NCI-H2107 (cell line): ENCODE measurements around the gene AIG1.
"Not testable (repeated sequence)": the region's sequence is repeated elsewhere in the genome, so short reads cannot be mapped to it uniquely, and the experiment has no call there.

Source experiments
- DNase-seq: peaks from one replicate; lab custom pipeline; 2025; lab: John Stamatoyannopoulos, UW

AIG1 gene

DNA sequence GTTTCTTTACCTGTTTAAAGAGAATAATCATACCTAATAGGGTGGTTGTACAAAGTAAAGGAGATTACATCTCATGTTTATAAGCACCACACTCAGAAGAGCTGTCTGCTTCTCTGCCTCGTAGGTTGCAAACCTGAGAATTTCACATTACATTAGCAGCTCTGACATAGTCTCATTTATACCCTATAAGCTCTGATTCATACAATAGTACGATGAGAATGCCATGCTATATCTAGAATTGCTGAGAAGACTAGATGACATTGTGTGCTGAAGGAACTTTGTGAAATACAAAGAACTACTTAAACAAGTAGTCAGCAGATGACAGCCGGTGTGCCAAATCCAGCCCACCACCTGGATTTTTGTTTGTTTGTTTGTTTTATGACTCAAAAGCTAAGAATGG, 268.6 kb downstream of the AIG1 start:
- no peak for DNase-seq

DNA sequence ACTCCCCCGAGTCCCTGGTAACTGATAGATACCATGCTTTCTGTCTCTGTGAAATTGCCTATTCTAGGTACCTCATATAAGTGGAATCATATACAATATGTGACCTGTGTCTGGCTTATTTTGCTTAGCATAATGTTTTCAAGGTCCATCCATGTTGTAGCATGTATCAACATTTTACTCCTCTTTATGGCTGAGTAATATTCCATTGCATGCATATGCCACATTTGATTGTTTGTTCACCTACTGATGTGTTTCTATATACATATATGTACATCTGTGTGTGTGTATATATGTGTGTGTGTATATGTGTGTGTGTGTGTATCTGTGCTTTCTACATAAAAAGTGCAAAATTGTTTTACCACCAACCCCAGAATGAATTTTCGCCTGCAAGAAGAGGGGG, 270.7 kb downstream of the AIG1 start:
- DNase-seq: no peak

DNA sequence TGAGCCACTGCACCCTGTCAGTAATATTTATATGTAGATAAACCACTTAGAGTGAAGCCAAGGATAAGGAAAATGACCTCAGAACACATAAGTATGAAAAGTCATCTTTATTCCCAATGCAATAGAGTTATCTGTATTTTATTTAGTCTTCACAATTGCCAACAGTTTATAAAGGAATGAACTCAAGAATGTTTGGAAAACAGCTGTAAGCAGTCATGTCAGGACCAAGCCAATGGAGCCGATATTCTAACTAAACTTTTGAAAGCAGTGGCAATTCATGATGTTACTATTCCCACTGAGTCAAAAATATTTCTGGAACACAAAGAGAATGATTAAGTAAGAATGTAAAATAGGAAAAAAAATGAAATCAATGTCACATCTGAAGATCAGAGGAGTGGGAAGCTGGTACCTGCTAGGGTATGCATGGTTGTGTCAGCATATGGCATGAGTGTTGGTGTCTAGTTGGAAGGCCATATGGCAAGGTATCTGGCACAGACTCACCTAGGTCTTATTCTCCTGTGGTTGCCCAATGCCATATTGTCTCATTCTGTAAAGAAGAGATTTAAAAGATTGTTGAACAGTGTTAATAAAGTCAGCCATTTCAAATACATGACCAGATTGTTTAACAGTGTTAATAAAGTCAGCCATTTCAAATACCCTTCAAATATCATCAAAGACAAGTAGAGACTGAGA, 271.6 kb downstream of the AIG1 start:
- DNase-seq: no peak

DNA sequence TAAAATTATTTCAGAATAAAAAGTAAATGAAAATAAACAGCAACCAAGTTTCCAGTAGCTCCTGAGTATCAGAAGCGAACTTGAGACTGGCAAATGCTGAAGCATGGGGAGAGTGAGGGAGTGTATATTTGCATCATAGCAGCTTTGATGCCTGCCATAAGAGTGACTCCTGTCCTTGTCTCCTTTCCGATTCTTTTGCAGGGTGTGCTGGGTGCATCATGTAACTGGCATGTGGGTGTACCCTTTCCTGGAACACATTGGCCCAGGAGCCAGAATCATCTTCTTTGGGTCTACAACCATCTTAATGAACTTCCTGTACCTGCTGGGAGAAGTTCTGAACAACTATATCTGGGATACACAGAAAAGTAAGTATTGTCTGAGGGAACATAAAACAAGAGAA, 272.4 kb downstream of the AIG1 start:
- DNase-seq: no peak

DNA sequence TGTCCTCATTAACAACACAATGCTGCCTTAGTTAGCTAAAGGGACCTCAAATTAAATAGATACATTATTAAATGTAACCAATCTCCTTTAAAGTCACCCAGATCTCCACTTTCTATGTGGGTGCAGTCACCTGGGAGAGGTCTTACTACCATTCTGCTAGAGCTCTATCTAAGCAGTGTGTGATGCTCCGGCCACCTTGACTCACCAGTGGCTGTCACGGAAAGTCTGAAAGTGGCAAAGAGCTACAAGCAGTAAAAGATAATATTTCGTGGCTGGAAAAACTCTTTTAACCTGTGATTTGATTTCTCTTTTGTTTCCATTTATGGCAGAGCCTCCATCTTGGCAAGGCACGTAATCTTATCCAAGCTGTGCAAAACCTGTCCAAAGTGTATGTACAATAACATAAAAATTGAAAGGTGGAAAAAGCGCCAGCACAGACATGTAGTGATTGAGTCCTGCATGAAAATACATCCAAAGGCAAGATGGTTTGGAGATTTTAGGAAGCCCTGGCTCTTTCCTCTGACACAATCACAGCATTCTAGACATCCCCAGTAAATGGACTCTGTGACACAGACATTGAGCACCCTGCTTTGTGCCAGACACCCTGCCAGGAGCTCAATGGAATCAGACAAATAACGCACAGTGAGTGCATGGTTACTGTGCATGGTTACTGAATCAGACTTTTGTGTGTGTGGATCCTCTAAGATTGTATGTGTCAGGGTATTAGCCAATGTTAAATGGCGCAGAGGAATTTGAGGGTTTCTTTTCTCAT, 273.2 kb downstream of the AIG1 start:
- DNase-seq: no peak

DNA sequence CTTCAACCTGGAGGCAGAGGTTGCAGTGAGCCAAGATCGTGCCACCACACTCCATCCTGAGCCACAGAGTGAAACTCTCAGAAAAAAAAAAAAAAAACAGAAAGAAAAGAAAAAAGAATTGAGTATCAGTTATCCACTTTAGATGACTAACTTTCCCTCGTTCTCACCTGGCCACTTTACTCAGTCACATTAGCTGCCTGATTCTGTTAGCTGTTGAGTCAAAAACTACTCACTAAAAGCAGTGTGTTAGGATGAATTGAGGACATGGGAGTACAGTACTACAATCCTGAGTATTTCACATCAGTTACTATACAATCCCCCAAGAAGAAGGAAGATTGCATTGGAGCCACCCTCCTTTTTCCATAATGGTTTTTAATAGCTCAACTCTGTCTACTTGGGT, 275.2 kb downstream of the AIG1 start:
- DNase-seq: no peak

DNA sequence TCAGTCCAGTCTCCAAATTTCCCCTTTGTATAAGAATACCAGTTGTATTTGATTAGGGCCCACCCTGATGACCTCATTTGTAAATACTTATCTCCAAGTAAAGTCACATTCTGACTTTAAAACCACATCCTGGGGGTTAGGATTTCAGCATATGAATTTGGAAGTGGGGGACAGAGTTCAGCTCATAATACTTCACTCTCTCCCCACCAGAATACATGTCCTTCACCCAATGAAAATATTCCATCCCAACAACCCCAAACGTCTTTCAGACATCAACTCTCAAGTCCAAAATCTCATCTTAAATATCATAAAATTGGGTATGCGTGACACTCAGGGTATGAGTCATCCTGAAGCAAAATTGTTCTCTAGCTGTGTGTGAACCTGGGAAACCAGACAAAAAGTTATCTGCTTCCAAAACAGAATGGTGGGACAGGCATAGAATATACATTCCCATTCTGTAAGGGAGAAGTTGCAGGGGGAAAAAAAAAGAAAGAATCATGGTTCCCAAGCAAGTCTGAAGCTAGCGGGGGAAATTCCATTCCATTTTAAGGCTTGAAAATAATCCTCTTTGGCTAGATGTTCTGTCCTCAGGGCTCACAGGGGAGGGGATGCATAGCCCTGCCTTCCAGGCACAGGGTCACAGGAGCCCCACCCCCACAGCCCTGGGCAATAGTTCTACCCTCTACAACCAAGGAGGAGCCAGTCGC, 275.9 kb downstream of the AIG1 start:
- DNase-seq: no peak

DNA sequence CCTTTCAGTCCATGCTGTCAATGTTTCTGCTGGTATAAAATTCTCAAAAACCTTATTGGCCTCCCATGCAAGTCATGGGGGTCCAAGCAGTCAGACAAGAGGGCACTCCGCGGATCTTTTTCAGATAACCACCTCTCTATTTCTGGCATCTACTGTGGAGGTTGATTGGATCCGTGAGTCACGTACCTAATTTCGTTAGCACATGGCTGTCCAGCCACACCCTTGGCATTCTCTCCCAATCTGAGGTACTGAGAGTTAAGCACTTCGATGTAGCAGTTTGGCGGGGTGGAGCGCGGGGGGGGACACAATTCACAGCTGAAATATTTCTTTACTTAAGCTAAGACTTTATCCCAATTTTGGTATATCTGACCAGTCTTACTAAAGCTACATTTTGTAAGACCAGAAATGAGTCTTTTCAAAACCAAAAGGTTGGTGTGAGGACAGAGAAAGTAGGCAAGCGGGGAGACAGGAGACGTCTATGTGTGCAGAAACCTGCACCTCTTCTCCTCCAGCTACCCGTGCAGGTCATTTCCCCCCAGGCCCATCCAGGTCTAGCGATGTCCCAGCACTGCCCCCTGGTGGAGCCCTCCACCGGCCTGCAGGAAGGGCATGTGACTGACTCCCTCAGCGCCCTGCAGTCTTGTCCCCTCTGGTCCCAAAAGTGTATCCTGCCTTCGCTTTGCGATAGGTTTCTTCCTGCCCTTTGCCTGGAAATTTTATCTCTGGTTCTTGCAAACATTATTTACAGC, 276.7 kb downstream of the AIG1 start:
- no peak for DNase-seq

DNA sequence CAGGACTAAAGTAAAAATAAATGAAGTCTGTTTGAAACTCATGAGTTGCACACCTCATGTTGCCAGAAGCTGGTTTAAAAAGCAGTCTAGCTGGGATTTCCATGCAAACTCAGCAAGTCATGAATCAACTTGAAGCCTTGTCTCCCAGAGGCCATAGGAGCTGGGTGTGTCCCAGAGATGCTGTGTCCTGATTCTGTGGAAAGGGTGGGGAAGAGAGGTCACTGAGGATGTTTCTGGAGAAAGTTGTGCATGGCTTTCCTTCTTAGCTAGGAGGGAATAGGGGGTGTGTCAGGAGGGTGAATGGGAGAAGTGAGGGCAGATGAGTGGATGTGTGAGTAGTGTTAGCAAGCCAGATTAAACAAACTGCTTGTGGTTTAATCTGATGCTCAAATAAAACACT, 278.5 kb downstream of the AIG1 start:
- DNase-seq: no peak

DNA sequence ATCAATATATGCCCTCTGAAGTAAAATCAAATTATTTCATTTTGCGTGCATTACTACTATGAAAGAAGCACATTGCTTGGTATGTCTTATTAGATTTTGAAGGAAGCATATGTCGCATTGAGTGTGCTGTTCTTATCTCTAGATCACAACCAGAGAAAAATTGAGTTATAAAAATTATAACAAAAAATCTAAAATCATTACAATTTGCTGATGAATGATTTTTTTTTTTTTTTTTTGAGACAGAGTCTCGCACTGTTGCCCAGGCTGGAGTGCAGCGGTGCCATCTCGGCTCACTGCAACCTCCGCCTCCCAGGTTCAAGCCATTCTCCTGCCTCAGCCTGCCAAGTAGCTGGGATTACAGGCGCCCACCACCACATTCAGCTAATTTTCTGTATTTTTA, 284.8 kb downstream of the AIG1 start:
- DNase-seq: not testable (repeated sequence)

DNA sequence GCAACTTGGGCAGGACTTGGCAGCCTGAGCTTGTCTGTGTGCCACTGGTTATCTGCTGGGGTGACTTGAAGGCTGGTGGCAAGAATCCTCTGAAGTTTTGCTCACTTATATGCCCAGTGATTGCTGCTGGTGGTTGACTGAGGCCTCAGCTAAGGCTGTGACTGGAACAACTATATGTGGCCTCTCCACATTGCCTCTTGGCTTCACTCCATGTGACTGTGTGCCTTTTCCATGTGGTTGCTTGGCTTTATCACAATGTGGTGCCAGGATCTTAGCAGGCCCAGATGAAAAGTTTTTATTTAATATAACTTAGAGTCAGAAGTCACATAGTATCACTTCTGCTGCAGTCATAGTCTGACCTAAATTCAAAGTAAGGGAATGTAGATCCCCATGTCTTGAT, 285.3 kb downstream of the AIG1 start:
- DNase-seq: no peak

DNA sequence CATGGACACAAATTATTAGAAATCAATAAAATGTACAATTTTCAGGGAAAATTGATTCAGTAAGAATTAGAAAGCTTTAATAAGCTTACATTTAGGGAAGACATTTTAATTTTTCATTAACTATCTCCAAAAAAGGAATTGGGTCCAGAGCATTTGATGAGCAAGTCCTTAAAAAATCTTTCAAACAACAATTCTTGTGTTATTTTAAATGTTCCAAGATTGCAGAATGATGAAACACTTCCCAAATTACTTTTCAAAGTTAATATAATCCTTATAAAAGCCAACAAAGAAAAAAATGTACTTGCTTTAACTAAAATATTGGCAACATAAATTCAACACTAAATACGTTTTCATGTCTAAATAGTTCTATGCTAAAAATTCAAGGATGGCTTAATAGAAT, 287.8 kb downstream of the AIG1 start:
- DNase-seq: no peak

DNA sequence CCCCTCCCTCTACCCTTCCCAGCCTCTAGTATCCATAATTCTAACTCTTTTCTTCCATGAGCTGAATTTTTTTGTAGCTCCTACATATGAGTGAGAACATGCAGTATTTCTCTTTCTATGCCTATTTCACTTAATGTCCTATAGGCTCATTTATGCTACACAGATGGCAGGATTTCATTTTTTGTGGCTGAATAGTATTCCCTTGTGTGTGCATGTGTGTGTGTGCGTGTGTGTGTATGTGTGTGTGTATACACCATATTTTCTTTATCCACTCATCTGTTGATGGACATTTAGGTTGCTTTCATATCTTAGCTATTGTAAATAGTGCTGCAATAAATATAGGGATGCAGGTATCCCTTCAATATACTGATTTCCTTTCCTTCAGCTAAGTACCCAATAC, 288.8 kb downstream of the AIG1 start:
- DNase-seq: no peak

DNA sequence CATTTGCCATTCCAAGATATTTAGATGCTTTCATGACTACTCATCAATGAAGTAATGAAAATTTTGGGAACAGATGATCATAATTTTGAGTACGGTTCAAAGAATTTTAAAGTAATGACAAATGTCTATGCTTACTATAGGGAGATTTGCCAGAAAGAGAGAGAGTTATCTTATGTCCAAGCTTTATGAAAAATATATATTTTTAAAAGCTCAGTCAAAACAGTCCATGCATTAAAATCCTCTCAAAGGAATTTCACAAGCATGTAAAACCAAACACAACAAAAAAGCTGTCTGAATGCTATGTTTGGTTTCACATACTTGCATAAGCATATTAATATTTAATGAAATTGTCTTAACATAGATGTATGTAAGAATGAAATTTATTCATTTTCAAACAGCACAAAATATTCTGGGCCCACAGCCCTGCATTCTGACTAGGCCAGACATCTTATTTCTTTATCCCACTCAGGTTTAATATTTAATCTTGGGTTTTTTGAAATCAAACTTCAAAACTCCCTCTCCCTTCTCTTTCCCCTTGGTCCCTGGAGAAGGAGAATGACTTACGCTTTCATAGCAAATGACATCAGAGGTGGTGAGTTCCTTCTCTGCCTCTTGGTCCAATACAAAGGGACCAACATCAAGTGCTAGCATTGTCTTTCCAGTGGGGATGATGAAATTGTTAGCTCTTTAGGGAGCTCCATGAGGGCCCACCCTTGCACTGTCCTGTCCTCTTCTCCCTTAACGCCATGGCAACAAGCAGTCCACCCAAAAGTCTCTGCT, 295.6 kb downstream of the AIG1 start:
- no peak for DNase-seq

DNA sequence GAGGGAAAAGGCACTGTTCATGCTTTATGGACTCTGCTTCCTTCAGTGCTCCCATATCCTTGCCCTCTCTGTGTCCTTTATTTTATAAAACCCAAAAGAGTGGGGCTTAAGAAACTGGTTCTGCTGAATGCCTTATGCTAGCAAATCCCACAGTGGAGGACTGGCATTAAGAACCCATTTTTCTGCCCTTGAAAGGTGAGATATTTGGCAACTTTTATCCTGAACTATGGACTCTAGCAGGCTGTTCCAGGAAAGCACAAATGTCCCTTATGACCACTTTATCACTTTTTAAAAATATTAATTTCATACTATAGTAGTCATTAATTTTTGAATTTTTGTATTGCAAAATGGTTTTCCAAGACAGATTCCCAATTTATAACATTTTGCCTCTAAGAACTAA, 296.5 kb downstream of the AIG1 start:
- no peak for DNase-seq

DNA sequence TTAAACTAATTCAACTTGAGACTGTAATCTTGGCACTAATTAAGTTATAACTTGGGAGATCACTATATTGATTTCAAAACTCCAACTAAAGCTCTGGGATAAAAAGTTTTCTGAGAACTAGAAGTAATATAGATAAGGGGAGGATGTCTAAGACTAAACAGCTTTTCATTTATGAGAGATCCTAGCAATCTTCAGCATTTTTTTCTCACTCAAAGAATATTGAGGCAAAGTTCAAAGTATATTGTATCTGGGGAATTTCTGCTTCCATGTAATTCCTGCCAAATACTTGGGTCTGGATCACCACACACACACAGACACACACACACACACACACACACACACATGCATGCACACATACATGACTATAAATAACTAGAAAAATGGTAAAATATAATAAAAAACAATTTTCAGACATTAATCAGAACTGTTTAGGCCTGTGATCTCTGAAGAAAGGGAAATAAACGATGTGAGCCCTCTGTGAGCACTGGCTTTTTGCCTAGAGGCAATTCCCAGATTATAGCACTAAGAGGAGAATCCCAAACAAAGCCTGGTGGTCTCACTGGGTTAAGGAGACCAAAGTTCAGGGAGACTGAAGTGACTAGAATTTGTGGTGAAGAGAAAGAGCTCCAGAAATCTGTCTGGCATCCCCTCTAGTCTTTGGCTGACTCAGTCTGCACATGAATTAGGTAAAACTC, 297.0 kb downstream of the AIG1 start:
- DNase-seq: no peak

DNA sequence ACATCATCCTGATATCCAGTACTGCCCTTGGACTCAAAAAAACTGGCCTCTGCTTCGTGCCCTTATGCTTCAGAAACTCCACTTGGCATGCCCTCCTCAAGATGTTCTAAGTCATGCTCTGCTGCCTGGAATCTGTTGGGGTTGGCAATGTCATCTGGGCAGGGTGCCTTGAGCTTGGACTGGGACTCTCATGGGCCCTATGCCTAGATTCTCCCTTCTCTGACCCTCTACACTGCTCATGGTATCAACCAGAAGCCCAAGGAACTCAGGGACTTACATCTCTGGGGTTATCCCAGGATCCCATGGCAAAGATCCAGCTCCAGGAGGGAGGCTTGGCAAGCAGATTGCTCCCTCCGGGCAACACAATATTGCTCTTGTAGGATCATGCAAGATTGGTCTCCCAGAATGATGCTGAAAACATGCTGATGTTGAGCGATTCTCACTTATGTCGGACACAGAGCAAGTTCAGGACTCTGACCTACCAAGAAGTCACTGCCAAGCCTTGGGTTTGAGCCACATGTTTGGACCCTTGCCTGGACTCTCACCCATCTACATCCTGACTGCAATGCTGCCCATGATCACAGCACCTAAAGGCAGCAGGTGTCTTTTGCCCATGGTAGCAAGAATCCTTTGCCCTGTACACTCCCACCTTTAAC, 301.0 kb downstream of the AIG1 start:
- DNase-seq: no peak

DNA sequence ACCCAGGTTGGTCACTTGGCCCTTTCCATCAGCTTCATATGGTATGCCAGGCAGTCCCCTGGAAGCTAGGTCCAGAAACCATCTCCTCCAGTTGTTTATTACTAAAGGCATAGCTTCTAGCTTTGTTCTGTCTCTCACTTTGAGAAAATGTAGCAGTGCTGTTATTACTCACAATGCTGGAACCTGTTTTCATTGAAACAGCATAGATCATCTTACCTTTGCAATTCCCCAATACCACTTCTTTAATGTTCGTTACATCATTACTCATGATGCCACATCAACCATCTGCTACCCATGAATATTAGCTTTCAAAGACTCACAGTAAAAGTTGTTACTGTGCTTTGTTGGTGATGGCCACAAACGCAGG, 301.5 kb downstream of the AIG1 start:
- DNase-seq: no peak

DNA sequence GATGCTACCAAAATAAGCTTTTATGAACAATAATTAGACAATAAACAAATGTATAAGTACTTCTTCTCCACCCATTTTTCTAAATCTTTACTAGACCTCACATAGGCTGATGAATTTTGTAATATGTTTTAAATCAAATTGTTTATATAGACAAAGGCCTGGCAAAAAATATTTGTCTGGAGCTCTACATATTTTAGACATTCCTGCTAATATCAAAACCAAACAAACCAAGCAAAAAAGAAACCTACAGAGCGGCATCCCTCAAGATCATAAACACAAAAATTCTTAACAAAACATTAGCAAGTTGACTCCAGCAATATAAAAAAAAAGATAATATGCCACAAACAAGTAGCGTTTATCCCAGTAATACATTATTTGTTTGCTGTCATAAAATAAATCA, 302.6 kb downstream of the AIG1 start:
- no peak for DNase-seq

DNA sequence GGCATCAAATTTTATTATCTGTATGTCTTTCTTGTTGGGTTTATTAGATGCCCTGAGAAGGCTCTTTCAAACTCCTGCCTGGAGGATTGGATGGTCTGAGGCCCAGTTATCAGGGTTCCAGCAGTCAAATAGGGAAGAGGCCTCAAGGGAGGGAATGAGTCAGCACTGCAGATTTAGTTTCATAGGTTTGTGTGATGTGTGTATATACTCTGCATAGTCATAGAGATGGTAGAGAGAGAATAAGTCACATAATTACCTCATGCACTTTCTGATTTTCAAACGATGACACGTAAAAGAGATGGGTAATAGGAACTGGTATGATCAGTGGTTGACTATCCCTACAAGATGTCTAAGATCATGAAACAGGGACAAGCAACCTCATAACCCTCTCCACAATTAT, 307.7 kb downstream of the AIG1 start:
- DNase-seq: no peak

DNA sequence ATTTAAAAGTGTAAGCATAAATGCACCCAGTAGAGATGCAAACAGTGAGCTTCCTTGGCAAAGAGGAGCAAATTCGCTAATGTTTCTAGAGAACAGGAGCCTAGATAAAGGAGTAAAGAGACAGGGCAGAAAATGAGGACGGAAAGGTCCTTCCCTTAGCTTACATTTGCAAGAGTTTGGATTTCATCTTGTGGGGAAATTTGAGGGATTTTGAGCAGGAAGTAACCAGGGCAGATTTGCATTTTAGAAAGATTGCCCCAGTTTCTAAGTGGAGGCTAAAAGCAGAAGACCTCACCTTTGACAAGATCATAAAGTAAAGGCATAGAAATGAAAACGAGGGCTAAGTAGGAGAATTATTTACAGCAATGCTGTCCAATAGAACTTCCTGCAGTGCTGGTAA, 309.3 kb downstream of the AIG1 start:
- DNase-seq: no peak
